Gastrocnemius medialis (tissue), 4 donors: ENCODE data around the gene NLRP4. TPM values are rescaled to one million over a fixed set of nuclear protein-coding genes. Genes with fewer than 3 reads are reported as not detected.

Experiments
- ATAC-seq, 2 donors: fragments of 150-250 bp; one replicate each; pipeline ENCODE4 v1.9.1; 2016
- DNase-seq, 2 donors: peaks; one replicate each; pipeline ENCODE4 v3.0.0-alpha.2; 2019
- H3K27ac ChIP-seq, 4 donors: fragments of 200-600 bp; sonication (generic); 1 replicate in 1 of 4; 2 replicates in 3 of 4; pipeline ENCODE4 v1.5.1; 2016 to 2018; ENCODE audit warnings: mild to moderate bottlenecking in 2 of 4, moderate library complexity in 1 of 4
- H3K27me3 ChIP-seq, 3 donors: fragments of 200-600 bp; sonication (generic) in 2 of 3; 1 replicate in 1 of 3; 2 replicates in 2 of 3; pipeline versions ENCODE4 v1.5.1 to v1.6.0; 2016 to 2019; ENCODE audit warnings: mild to moderate bottlenecking in 1 of 3, moderate library complexity in 1 of 3
- H3K36me3 ChIP-seq, 2 donors: fragments of 200-600 bp; sonication (generic) in 1 of 2; one replicate each; pipeline ENCODE4 v1.5.1; 2017 to 2018
- H3K4me1 ChIP-seq, 2 donors: fragments of 200-600 bp; sonication (generic) in 1 of 2; one replicate each; pipeline ENCODE4 v1.5.1; 2016 to 2017; ENCODE audit warnings: mild to moderate bottlenecking in 2 of 2
- H3K4me3 ChIP-seq, 4 donors: fragments of 200-600 bp; sonication (generic) in 3 of 4; 1 replicate in 1 of 4; 2 replicates in 3 of 4; pipeline ENCODE4 v1.5.1; 2016 to 2019; ENCODE audit warnings: mild to moderate bottlenecking in 2 of 4
- H3K9me3 ChIP-seq, 3 donors: fragments of 200-600 bp; sonication (generic) in 2 of 3; 1 replicate in 1 of 3; 2 replicates in 2 of 3; pipeline ENCODE4 v1.5.1; 2016 to 2019
- POLR2A ChIP-seq, 2 donors: fragments of 450-650 bp; IDR thresholded peaks; one replicate each; pipeline ENCODE4 v1.6.1; 2017; ENCODE audit warnings: antibody characterized with exemption in 2 of 2, mild to moderate bottlenecking in 2 of 2, moderate library complexity in 2 of 2
- in situ Hi-C, 4 donors: fragments of 200-750 bp; cut with MboI; loops; one replicate each; pipeline versions ENCODE4 v1.15.0 to v1.8.0; 2017; ENCODE audit warnings: low sequenced_read_pairs in 4 of 4
- intact Hi-C: fragments of 100-400 bp; cut with DNase I; formaldehyde crosslinking; loops from one replicate; pipeline ENCODE4 v1.15.1; 2023; ENCODE audit warnings: low total_unique reads
- total RNA-seq, 4 donors: library from RNA; depleted of rRNA; stranded (reverse); fragments of >200 nt; gene quantifications; one replicate each; pipeline versions ENCODE4 v1.1.0 to v1.2.3, GENCODE V29; 2016
- TF ChIP-seq, protein P1 (sequence below), 5 experiments: fragments of 450-650 bp in 3 of 5; fragments of 200-600 bp in 2 of 5; sonication (generic) in 2 of 5; IDR thresholded peaks in 4 of 5; conservative IDR thresholded peaks in 1 of 5; 1 replicate in 4 of 5; 2 replicates in 1 of 5; pipeline ENCODE4 v1.5.1; 2016 to 2019; ENCODE audit warnings: antibody characterized with exemption in 5 of 5, mild to moderate bottlenecking in 3 of 5, moderate library complexity in 3 of 5

NLRP4 gene
- total RNA-seq, 4 donors from 2014 or later = not detected

GRCh38 chr19:55901369-55902079 lies 65.2 kb downstream of the NLRP4 start:
- H3K27ac ChIP-seq = no peak overlapping the region
- in situ Hi-C loops = no loop called here
- ATAC-seq (no peak), DNase-seq (no peak)
- no peaks in the 10 kb centered on the region for H3K36me3 ChIP-seq
- TF ChIP-seq, protein P1, sequence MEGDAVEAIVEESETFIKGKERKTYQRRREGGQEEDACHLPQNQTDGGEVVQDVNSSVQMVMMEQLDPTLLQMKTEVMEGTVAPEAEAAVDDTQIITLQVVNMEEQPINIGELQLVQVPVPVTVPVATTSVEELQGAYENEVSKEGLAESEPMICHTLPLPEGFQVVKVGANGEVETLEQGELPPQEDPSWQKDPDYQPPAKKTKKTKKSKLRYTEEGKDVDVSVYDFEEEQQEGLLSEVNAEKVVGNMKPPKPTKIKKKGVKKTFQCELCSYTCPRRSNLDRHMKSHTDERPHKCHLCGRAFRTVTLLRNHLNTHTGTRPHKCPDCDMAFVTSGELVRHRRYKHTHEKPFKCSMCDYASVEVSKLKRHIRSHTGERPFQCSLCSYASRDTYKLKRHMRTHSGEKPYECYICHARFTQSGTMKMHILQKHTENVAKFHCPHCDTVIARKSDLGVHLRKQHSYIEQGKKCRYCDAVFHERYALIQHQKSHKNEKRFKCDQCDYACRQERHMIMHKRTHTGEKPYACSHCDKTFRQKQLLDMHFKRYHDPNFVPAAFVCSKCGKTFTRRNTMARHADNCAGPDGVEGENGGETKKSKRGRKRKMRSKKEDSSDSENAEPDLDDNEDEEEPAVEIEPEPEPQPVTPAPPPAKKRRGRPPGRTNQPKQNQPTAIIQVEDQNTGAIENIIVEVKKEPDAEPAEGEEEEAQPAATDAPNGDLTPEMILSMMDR (IDR thresholded peaks at IDR 0.05 in 4 of 5, conservative IDR thresholded peaks at IDR 0.05 in 1 of 5) = no peak
- no peak for TF ChIP-seq POLR2A (IDR thresholded peaks at IDR 0.05)
- intact Hi-C loops = no loop called here
- no peaks in the 10 kb centered on the region for H3K9me3 ChIP-seq
- no peak overlapping the region for H3K4me3 ChIP-seq
- H3K4me1 ChIP-seq = no peaks in the 10 kb centered on the region
- H3K27me3 ChIP-seq = no peaks in the 10 kb centered on the region

GRCh38 chr19:55902080-55902751 lies 65.9 kb downstream of the NLRP4 start:
- TF ChIP-seq POLR2A (IDR thresholded peaks at IDR 0.05) = no peak
- TF ChIP-seq, protein P1 (IDR thresholded peaks at IDR 0.05 in 4 of 5, conservative IDR thresholded peaks at IDR 0.05 in 1 of 5) = no peak
- Histone ChIP-seq H3K36me3 (no peaks in the 10 kb centered on the region), H3K27ac (no peak overlapping the region), H3K27me3 (no peaks in the 10 kb centered on the region), H3K9me3 (no peaks in the 10 kb centered on the region), H3K4me3 (no peak overlapping the region), H3K4me1 (no peaks in the 10 kb centered on the region)
- no peak for DNase-seq
- intact Hi-C loops (no loop called here), in situ Hi-C loops (no loop called here)
- ATAC-seq = no peak

GRCh38 chr19:55907286-55907685 lies 70.9 kb downstream of the NLRP4 start:
- H3K9me3 ChIP-seq = no peaks in the 10 kb centered on the region
- H3K4me1 ChIP-seq = no peaks in the 10 kb centered on the region
- intact Hi-C loops = no loop called here
- TF ChIP-seq POLR2A (IDR thresholded peaks at IDR 0.05) = no peak
- TF ChIP-seq, protein P1 (IDR thresholded peaks at IDR 0.05 in 4 of 5, conservative IDR thresholded peaks at IDR 0.05 in 1 of 5) = no peak
- no peaks in the 10 kb centered on the region for H3K36me3 ChIP-seq
- ATAC-seq (no peak), DNase-seq (no peak)
- no peak overlapping the region for H3K27ac ChIP-seq
- in situ Hi-C loops = no loop called here
- H3K4me3 ChIP-seq = no peak overlapping the region
- H3K27me3 ChIP-seq = no peaks in the 10 kb centered on the region

DNA sequence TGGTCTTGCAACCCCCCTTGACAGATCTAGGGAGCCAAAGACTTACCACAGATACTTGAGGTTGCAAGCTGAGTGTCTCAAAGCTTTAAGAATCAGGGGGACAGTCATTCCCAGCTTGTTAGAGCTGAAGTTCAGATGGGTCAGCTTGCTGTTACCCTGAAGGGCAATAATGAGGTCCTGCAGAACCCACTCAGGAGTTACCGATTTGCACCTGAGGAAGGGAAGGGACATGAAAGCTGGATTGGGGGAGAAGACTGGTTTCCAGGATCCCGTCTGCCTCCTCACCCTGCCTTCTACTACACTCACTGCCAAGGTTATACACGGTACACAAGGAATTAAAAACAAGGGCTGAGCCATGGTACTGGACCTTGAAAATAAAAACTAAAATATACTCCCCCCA lies 71.4 kb downstream of the NLRP4 start:
- TF ChIP-seq, protein P1 (IDR thresholded peaks at IDR 0.05 in 4 of 5, conservative IDR thresholded peaks at IDR 0.05 in 1 of 5) = no peak
- TF ChIP-seq POLR2A (IDR thresholded peaks at IDR 0.05) = no peak
- DNase-seq (no peak), ATAC-seq (no peak)
- no peaks in the 10 kb centered on the region for H3K9me3 ChIP-seq
- H3K27ac ChIP-seq = no peak overlapping the region
- H3K4me1 ChIP-seq = no peaks in the 10 kb centered on the region
- intact Hi-C loops (no loop called here), in situ Hi-C loops (no loop called here)
- H3K27me3 ChIP-seq = no peaks in the 10 kb centered on the region
- H3K36me3 ChIP-seq = no peaks in the 10 kb centered on the region
- no peak overlapping the region for H3K4me3 ChIP-seq
